Measurements from ENCODE around the gene RIPOR2. TPM values are rescaled to one million over a fixed set of nuclear protein-coding genes. Genes with fewer than 3 reads are reported as not detected.

Gene RIPOR2
- total and polyA plus RNA-seq, 2 donors (not counting 3 experiments of a cell fraction or from before 2014, with no cell fraction given) = 0.10 TPM; not detected in 1

DNA sequence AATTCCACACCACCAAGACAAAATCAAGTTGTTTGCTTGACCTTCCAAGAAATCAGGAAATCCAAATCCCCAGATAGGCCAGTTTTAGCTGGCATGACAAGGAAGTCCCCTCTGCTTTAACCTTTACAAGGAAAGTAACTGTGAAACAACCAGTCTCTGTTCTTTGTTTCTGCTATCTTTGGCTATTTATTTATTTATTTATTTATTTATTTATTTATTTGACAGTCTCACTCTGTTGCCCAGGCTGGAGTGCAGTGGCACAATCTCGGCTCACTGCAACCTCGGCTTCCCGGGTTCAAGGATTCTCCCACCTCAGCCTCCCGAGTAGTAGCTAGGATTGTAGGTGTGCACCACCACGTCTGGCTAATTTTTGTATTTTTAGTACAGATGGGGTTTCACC lies 175.6 kb downstream of the RIPOR2 start:
- intact Hi-C loops (cut with micrococcal nuclease) = no loop called here
- DNase-seq (ENCODE audit: low read depth, low spot score) (no peak), FAIRE-seq (no peak)
- no peaks in the 10 kb centered on the region for H3K4me1 ChIP-seq (ENCODE audit: control insufficient read depth, extremely low read depth, insufficient read depth, low read length)
- H2AFZ ChIP-seq (ENCODE audit: low read depth, low read length) = no peak overlapping the region
- no peak overlapping the region for H3K4me3 ChIP-seq (replicated peaks in 1 of 3; ENCODE audit: insufficient read depth in 1 of 3, low read depth in 1 of 3, low read length in 3 of 3)
- ChIA-PET CTCF (interaction anchor here (1.0 to 2.4 kb wide), 2 partner anchors 17 to 176 kb away, joined by 3 to 8 read pairs; no protein-coding TSS in a partner anchor), POLR2A (no interaction called here)
- H3K4me2 ChIP-seq (ENCODE audit: insufficient read depth, low read length) = no peak overlapping the region
- no peaks in the 10 kb centered on the region for H3K9me3 ChIP-seq (replicated peaks; ENCODE audit: control insufficient read depth, insufficient read depth, low read length)
- BruUV-seq (replicated peaks) = no TSS peak
- dilution Hi-C loops (cut with MboI; ENCODE audit: extremely low pct_ligation_motif_present, low sequenced_read_pairs) = no loop called here
- H3K9me1 ChIP-seq (replicated peaks; ENCODE audit: control insufficient read depth, extremely low read depth, insufficient read depth, low read length) = no peaks in the 10 kb centered on the region
- no peak for TF ChIP-seq POLR2AphosphoS5 (IDR thresholded peaks at IDR 0.05; ENCODE audit: insufficient read depth, low read depth, low read length)
- no peak for TF ChIP-seq FOS (IDR thresholded peaks at IDR 0.05; ENCODE audit: borderline replicate concordance, insufficient read depth, low read length)
- TF ChIP-seq EZH2 (IDR thresholded peaks at IDR 0.05; ENCODE audit: borderline replicate concordance, low read depth, low read length, severe bottlenecking) = no peak
- TF ChIP-seq, protein P1, sequence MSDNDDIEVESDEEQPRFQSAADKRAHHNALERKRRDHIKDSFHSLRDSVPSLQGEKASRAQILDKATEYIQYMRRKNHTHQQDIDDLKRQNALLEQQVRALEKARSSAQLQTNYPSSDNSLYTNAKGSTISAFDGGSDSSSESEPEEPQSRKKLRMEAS (IDR thresholded peaks at IDR 0.05; ENCODE audit: insufficient read depth, insufficient read length) = no peak
- no peak for TF ChIP-seq MYC (IDR thresholded peaks at IDR 0.05; ENCODE audit: low read depth, low read length)
- TF ChIP-seq, protein P2, sequence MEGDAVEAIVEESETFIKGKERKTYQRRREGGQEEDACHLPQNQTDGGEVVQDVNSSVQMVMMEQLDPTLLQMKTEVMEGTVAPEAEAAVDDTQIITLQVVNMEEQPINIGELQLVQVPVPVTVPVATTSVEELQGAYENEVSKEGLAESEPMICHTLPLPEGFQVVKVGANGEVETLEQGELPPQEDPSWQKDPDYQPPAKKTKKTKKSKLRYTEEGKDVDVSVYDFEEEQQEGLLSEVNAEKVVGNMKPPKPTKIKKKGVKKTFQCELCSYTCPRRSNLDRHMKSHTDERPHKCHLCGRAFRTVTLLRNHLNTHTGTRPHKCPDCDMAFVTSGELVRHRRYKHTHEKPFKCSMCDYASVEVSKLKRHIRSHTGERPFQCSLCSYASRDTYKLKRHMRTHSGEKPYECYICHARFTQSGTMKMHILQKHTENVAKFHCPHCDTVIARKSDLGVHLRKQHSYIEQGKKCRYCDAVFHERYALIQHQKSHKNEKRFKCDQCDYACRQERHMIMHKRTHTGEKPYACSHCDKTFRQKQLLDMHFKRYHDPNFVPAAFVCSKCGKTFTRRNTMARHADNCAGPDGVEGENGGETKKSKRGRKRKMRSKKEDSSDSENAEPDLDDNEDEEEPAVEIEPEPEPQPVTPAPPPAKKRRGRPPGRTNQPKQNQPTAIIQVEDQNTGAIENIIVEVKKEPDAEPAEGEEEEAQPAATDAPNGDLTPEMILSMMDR (IDR thresholded peaks at IDR 0.05; ENCODE audit: extremely low read depth in 1 of 2, insufficient read depth in 1 of 2, low read depth in 1 of 2, low read length in 2 of 2) = no peak
- H3K9ac ChIP-seq (replicated peaks; ENCODE audit: extremely low read depth, insufficient read depth, low read length) = no peak overlapping the region
- no peaks in the 10 kb centered on the region for H3K27me3 ChIP-seq (ENCODE audit: control insufficient read depth in 2 of 2, insufficient read depth in 2 of 2, low read length in 2 of 2)
- H4K20me1 ChIP-seq (replicated peaks; ENCODE audit: control insufficient read depth, extremely low read depth, insufficient read depth, low read length) = no peaks in the 10 kb centered on the region
- no peaks in the 10 kb centered on the region for H3K36me3 ChIP-seq (ENCODE audit: control insufficient read depth in 2 of 2, extremely low read depth in 1 of 2, insufficient read depth in 2 of 2, low read length in 2 of 2)
- H3K27ac ChIP-seq (ENCODE audit: insufficient read depth, low read depth, low read length) = no peak overlapping the region
- H3K79me2 ChIP-seq (ENCODE audit: control insufficient read depth, insufficient read depth, low read length) = no peaks in the 10 kb centered on the region

All from endothelial cell of umbilical vein (primary cell).